Eye (tissue), 1 donor: ENCODE results near the gene FERMT3.
"Not testable (repeated sequence)": the region's sequence is repeated elsewhere in the genome, so short reads cannot be mapped to it uniquely, and the experiment has no call there.

Source experiments
- DNase-seq: peaks from one replicate; pipeline ENCODE4 v3.0.0-alpha.2; 2015

The FERMT3 gene

GRCh38 chr11:64206457-64207255, at the start of gene FERMT3:
Gene FERMT3, plus strand, starts transcription at chr11:64206721. Its CDS starts 644 bp downstream, at chr11:64207365.
- DNase-seq, result no peak

- no peak for DNase-seq
These were observed 48.7 kb upstream of the FERMT3 start for GRCh38 chr11:64157631-64158394.

DNA sequence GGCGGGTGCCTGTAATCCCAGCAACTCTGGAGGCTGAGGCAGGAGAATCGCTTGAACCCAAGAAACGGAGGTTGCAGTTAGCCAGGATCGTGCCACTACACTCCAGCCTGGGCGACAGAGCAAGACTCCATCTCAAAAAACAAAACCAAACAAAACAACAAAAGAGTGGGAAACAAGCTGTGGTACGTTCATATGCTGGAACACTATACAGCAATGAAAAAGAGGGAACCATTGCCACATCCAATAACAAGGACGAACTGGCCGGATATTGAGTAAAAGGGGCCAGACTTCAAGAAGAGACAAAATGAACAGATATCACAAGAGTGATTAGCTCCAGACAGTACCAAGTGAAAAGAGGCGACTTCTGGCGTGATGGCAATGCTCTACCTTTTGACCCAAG, 45.5 kb upstream of the FERMT3 start:
- no peak for DNase-seq

DNA sequence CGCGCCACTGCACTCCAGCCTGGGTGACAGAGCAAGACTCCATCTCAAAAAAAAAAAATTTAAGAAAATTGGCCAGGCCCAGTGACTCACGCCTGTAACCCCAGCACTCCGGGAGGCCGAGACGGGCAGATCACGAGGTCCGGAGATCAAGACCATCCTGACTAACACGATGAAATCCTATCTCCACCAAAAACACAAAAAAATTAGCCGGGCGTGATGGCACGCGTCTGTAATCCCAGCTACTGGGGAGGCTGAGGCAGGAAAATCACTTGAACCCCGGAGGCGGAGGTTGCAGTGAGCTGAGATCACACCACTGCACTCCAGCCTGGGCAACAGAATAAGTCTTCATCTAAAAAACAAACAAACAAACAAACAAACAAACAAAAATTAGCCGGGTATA, 43.8 kb upstream of the FERMT3 start:
- DNase-seq, result not testable (repeated sequence)

GRCh38 chr11:64163951-64164350, 42.6 kb upstream of the FERMT3 start:
- no peak for DNase-seq

DNA sequence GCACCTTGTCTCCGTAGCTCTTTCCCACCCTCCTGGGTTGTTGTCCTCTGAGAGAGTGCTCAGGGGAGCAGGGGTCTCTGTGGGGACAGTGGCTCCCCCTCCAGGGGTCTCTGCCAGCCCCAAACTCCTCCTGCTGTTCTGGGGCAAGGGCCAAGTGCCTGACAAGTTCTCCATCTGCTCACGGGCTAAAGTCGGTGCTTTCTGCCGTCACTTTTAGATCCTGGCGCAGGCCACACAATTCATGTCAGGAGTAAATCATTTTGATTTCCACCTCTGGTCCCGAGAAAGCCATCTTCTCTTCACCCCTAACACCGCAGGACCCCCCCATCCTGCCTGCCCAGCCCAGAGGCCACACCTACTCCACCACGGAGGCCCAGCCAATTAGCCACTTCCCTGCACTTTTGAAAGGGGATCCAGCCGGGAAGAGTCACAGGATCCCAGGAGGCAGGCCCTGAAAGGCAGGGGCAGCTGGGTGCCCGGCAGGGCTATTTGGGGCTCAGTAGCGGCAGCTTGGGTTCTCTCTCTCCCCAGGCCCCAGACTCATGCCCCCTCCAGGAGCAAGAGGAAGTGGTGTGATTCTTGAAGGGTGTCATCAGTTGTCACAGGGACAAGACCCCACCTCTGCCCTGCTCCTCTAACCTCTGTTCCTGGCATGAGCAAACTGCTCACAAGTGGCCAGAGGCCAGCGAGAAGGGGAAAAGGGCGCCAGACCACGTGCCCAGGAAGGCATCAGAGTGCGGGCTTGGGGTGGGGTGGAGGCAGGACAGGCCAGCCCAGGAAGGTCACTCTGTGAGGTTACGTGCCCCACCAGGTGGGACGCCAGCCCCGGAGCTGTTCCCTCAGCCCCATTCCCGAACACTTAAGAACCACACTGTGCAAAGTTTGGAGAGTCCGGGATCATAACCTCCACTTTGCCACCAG, 41.9 kb upstream of the FERMT3 start:
- peak; percentile 47 for DNase-seq

DNA sequence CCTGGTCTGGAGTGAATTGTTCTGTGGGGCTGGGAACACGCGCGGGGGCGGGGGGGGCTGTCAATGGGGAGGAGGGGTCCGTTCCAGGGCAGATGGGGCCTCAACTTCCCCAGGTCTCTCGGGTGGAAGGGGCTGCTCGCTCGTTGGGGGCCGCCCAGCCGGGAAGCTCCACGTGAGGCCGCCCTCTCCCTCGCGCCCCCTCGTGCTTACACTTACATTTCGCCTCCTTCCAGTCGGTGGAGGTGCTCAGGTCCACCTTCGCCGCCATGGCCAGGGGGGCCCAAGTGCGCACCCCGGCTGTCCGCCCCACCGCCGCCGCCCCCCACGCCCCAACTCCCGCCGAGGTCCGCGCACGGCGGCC, 41.1 kb upstream of the FERMT3 start:
- peak; percentile 46 for DNase-seq

- DNase-seq, result peak; percentile 86
These were observed 40.5 kb upstream of the FERMT3 start, which contains the start of gene MACROD1 for GRCh38 chr11:64165842-64166635. Gene MACROD1, minus strand, starts transcription at chr11:64166113. Its CDS starts 119 bp downstream, at chr11:64165994.

DNA sequence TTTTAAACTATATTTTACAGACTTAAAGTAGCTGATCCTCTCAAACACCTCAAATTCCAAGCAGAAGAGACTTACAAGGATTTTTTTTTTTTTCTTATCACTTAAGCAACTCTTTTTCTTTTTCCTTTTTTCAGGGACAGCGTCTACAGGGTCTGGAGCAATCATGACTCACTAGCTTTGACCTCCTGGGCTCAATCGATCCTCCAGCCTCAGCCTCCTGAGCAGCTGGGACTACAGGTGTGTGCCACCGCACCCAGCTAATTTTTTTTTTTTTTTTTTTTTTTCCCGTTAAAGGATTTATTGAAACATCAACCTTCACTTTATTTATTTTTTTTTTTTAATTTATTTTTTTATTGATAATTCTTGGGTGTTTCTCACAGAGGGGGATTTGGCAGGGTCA, 36.1 kb upstream of the FERMT3 start:
- no peak for DNase-seq

GRCh38 chr11:64173616-64174355, 32.7 kb upstream of the FERMT3 start:
- DNase-seq, result no peak

DNA sequence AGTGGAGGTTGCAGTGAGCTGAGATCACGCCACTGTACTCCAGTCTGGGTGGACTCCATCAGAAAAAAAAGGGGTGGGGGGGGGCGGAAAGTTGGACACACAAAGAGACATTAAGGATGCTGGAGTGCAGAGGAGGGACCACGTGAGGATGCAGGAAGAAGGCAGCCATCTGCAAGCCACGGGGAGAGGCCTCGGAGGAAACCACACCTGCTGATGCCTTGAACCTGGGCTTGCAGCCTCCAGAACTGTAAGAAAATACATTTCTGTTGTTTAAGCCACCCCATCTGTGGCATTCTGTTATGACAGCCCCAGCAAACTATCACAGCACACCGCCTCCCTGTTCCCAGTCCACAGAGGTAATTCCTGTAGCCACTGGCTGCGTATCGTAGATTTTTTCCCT, 29.8 kb upstream of the FERMT3 start:
- no peak for DNase-seq

DNA sequence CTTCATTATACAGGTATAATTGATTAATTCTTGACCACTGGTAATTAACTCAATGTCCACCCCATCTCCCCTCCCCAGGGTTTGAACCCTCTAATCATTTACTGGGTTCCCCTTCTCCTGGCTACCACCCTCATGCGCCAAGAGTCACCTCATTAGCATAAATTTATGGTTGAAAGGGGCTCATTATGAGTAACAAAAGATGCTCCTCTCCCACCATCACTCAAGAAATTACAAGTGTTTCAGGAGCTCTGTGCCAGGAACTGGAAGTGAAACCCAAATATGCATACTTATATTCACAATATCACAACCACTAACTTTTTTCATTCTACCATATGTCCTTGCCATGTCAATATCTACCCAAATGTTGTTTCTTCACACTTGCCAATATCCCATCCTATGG, 28.3 kb upstream of the FERMT3 start:
- no peak for DNase-seq

DNA sequence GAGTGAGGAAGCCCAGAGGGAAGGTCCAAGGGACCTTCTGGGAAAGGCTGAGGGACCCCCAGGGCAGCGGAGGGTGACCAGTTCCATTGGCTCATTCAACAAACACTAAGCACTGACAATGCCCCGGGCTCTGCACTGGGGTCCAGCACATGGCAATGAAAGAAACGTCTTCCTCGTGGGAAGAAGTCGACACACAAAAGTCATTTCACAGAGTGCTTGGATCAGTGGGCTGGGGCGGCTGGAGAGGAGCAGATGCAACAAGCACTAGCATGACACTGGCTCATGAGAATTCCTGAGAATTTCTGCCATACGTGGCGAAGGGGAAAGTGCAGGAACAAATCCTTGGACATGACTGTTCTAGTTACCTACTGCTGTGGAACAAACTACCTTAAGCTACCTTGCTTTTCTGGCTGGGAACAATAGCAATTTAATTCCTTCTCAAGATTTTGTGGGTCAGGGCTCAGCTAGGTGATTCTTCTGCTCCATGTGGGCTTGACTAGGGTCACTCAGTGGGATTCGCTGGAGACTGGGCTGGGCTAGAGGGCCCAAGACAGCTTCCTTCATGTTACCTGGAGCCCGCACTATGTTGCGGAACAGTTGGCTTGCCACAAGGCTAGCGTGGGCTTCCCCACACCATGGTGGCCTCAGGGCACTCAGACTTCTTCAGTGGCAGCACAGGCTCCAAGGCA, 27.4 kb upstream of the FERMT3 start:
- DNase-seq, result no peak

DNA sequence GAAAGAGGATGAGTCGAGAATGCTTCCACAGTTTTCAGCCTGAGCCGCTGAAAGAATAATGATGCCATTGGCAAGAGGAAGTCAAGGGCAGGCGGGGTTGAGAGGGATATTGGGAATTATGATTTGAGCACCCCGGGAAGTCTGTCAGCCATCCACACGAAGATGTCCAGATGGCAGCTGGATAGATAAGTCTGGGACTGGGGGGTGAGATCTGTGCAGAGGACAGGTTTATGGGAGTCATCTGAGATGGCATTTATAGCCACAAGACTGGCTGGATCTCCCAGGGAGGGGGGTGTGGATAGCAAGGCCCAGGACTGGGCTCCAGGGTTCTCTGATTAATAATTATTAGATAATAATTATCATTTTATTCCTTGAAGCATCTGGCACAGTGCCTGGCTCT, 25.6 kb upstream of the FERMT3 start:
- peak; percentile 24 for DNase-seq

DNA sequence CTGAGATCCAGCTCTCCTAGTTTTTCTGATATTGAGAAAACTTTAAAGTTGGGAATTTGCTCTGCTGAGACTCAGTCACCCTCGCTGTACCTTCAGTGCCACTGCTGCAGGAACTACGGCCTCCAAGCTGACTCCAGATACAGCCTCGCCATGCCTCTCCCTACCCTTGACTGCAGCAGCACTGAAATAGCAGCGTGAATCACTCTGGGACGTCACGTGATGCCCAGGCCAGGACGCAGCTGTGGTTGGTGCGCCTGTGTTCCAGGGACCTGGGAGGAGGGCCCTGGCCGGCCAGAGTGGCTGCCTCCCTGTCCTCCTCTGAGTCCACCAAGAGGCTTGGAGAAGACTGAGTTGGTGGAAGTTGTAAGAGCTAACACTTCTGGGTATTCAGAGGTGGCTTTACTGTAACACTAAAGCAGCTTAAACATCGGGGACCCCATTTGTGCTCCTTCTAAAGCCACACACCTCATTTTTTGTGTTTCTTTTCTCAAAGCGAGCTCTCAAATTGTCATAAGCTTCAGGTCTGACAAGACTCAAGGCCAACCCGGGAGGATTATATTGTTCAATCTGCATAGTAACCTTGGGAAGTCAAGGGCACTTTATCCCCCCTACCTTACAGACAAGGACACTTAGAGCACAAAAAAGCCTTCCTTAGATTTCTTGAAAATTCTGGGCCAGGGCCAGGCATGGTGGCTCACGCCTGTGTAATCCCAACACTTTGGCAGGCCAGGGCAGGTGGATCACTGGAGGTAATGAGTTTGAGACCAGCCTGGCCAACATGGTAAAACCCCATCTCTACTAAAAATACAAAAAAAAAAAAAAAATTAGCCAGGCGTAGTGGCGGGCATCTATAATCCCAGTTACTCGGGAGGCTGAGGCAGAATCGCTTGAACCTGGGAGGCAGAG, 24.8 kb upstream of the FERMT3 start:
- peak; percentile 91 for DNase-seq

DNA sequence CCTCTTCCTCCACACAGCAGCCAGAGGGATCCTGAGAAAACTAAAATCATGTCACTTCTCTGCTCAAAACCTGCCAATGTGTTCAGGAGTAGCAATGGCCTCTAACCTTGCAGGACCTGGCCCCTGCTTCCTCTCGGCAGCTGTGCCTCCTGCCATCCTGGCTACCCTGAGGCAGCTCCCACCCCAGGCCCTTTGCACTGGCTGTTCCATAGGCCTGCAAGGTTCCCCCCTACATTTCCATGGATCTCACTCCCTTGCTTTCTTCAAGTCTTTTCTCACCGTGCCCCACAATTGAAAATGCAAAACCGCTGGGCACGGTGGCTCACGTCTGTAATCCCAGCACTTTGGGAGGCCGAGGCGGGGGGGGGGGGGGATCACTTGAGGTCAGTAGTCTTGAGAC, 22.6 kb upstream of the FERMT3 start:
- DNase-seq, result no peak

DNA sequence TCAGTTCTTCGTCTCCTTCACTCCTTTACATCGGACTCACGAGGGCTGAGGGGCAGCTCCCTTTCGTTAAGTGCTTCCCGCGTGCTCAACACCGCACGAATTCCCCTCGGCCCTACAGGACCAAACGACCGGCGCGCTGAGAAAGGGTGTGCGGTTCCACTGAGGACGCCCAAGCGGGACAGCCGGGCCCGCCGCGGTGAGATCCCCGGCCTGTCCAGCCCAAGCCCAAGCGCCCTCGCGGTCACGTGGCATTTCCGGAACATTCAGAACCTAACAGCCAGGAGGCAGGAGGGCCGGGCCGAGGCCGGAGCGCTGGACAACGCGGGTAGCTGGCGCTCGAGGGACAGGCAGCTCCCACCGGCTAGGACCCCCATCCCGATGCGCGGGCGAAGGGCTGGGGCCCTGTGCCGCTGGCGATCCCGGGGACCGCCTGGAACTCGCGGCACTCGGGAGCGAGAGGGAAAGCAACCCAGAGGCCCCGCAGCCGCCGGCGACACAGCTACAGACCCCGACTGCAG, 21.3 kb upstream of the FERMT3 start:
- DNase-seq, result no peak

- peak; percentile 100 for DNase-seq
These were observed 20.6 kb upstream of the FERMT3 start, which contains the start of gene STIP1 for GRCh38 chr11:64185693-64186491. Gene STIP1, plus strand, starts transcription at chr11:64186171. Its CDS starts 91 bp downstream, at chr11:64186262.
